ENCODE data around the gene PIP5KL1.

PIP5KL1 gene

GRCh38 chr9:127963359-127964064 is 32.9 kb upstream of the PIP5KL1 start:
- peak; percentile 25; the same call in 1 of the 2 replicates for TF ChIP-seq NFIC (IDR thresholded peaks at IDR 0.05)
- TF ChIP-seq, protein P1, sequence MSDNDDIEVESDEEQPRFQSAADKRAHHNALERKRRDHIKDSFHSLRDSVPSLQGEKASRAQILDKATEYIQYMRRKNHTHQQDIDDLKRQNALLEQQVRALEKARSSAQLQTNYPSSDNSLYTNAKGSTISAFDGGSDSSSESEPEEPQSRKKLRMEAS (IDR thresholded peaks at IDR 0.05): no peak; the same call in 1 of the 2 replicates
- TF ChIP-seq RAD21 (IDR thresholded peaks at IDR 0.05; ENCODE audit: low read depth): no peak

- no peak for TF ChIP-seq TAF1 (IDR thresholded peaks at IDR 0.05; ENCODE audit: low read depth)
- no peak for TF ChIP-seq RAD21 (IDR thresholded peaks at IDR 0.05; ENCODE audit: low read depth)
- TF ChIP-seq CREB1 (IDR thresholded peaks at IDR 0.05; ENCODE audit: low read depth): no peak
- no peak for TF ChIP-seq NFIC (IDR thresholded peaks at IDR 0.05)
- TF ChIP-seq EGR1 (IDR thresholded peaks at IDR 0.05): no peak
Observed at GRCh38 chr9:127963041-127963358, 32.4 kb upstream of the PIP5KL1 start.

- no peak for TF ChIP-seq YY1 (IDR thresholded peaks at IDR 0.05; ENCODE audit: low read depth)
- TF ChIP-seq, protein P2, sequence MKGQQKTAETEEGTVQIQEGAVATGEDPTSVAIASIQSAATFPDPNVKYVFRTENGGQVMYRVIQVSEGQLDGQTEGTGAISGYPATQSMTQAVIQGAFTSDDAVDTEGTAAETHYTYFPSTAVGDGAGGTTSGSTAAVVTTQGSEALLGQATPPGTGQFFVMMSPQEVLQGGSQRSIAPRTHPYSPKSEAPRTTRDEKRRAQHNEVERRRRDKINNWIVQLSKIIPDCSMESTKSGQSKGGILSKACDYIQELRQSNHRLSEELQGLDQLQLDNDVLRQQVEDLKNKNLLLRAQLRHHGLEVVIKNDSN (IDR thresholded peaks at IDR 0.05): no peak
- TF ChIP-seq EGR1 (IDR thresholded peaks at IDR 0.05): no peak
- TF ChIP-seq, protein P3, sequence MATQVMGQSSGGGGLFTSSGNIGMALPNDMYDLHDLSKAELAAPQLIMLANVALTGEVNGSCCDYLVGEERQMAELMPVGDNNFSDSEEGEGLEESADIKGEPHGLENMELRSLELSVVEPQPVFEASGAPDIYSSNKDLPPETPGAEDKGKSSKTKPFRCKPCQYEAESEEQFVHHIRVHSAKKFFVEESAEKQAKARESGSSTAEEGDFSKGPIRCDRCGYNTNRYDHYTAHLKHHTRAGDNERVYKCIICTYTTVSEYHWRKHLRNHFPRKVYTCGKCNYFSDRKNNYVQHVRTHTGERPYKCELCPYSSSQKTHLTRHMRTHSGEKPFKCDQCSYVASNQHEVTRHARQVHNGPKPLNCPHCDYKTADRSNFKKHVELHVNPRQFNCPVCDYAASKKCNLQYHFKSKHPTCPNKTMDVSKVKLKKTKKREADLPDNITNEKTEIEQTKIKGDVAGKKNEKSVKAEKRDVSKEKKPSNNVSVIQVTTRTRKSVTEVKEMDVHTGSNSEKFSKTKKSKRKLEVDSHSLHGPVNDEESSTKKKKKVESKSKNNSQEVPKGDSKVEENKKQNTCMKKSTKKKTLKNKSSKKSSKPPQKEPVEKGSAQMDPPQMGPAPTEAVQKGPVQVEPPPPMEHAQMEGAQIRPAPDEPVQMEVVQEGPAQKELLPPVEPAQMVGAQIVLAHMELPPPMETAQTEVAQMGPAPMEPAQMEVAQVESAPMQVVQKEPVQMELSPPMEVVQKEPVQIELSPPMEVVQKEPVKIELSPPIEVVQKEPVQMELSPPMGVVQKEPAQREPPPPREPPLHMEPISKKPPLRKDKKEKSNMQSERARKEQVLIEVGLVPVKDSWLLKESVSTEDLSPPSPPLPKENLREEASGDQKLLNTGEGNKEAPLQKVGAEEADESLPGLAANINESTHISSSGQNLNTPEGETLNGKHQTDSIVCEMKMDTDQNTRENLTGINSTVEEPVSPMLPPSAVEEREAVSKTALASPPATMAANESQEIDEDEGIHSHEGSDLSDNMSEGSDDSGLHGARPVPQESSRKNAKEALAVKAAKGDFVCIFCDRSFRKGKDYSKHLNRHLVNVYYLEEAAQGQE (IDR thresholded peaks at IDR 0.05; ENCODE audit: low read depth): no peak
- TF ChIP-seq NFIC (IDR thresholded peaks at IDR 0.05): no peak
- TF ChIP-seq FOXM1 (IDR thresholded peaks at IDR 0.05; ENCODE audit: borderline replicate concordance, low read depth): no peak
- TF ChIP-seq, protein P1 (IDR thresholded peaks at IDR 0.05): no peak
- TF ChIP-seq RAD21 (IDR thresholded peaks at IDR 0.05; ENCODE audit: low read depth): no peak
- no peak for TF ChIP-seq TAF1 (IDR thresholded peaks at IDR 0.05; ENCODE audit: low read depth)
- TF ChIP-seq CREB1 (IDR thresholded peaks at IDR 0.05; ENCODE audit: low read depth): no peak
Observed at GRCh38 chr9:127962278-127962677, 31.7 kb upstream of the PIP5KL1 start.

GRCh38 chr9:127961613-127962155 is 31.1 kb upstream of the PIP5KL1 start:
- TF ChIP-seq NFIC (IDR thresholded peaks at IDR 0.05): no peak
- TF ChIP-seq, protein P1 (IDR thresholded peaks at IDR 0.05): no peak
- no peak for TF ChIP-seq YY1 (IDR thresholded peaks at IDR 0.05; ENCODE audit: low read depth)
- TF ChIP-seq TCF12 (IDR thresholded peaks at IDR 0.05; ENCODE audit: low read depth): no peak
- TF ChIP-seq ZBTB7A (IDR thresholded peaks at IDR 0.05; ENCODE audit: low read depth): no peak
- TF ChIP-seq TEAD4 (IDR thresholded peaks at IDR 0.05): no peak
- no peak for TF ChIP-seq RAD21 (IDR thresholded peaks at IDR 0.05; ENCODE audit: low read depth)
- TF ChIP-seq, protein P3 (IDR thresholded peaks at IDR 0.05; ENCODE audit: low read depth): no peak
- no peak for TF ChIP-seq CEBPB (IDR thresholded peaks at IDR 0.05)
- no peak for TF ChIP-seq EP300 (IDR thresholded peaks at IDR 0.05; ENCODE audit: borderline replicate concordance)
- TF ChIP-seq TAF1 (IDR thresholded peaks at IDR 0.05; ENCODE audit: low read depth): no peak
- TF ChIP-seq, protein P2 (IDR thresholded peaks at IDR 0.05): no peak
- no peak for TF ChIP-seq CREB1 (IDR thresholded peaks at IDR 0.05; ENCODE audit: low read depth)
- TF ChIP-seq FOXM1 (IDR thresholded peaks at IDR 0.05; ENCODE audit: borderline replicate concordance, low read depth): no peak
- TF ChIP-seq EGR1 (IDR thresholded peaks at IDR 0.05): no peak

- TF ChIP-seq FOXM1 (IDR thresholded peaks at IDR 0.05; ENCODE audit: borderline replicate concordance, low read depth): no peak
- TF ChIP-seq EGR1 (IDR thresholded peaks at IDR 0.05): no peak
- TF ChIP-seq CREB1 (IDR thresholded peaks at IDR 0.05; ENCODE audit: low read depth): no peak
- no peak for TF ChIP-seq RAD21 (IDR thresholded peaks at IDR 0.05; ENCODE audit: low read depth)
- TF ChIP-seq NFIC (IDR thresholded peaks at IDR 0.05): no peak
- TF ChIP-seq CEBPB (IDR thresholded peaks at IDR 0.05): no peak
- no peak for TF ChIP-seq TCF12 (IDR thresholded peaks at IDR 0.05; ENCODE audit: low read depth)
- TF ChIP-seq TEAD4 (IDR thresholded peaks at IDR 0.05): no peak
- TF ChIP-seq, protein P2 (IDR thresholded peaks at IDR 0.05): no peak
- TF ChIP-seq, protein P3 (IDR thresholded peaks at IDR 0.05; ENCODE audit: low read depth): no peak
- TF ChIP-seq, protein P1 (IDR thresholded peaks at IDR 0.05): no peak
- TF ChIP-seq YY1 (IDR thresholded peaks at IDR 0.05; ENCODE audit: low read depth): no peak
- no peak for TF ChIP-seq EP300 (IDR thresholded peaks at IDR 0.05; ENCODE audit: borderline replicate concordance)
- TF ChIP-seq TAF1 (IDR thresholded peaks at IDR 0.05; ENCODE audit: low read depth): no peak
Observed at GRCh38 chr9:127961155-127961490, 30.5 kb upstream of the PIP5KL1 start.
